Endothelial cell of umbilical vein (primary cell): Measurements from ENCODE around the gene EXOC6B. TPM values are rescaled to one million over a fixed set of nuclear protein-coding genes. Genes with fewer than 3 reads are reported as not detected.
A peak's percentile ranks its signal among the peaks of the same experiment; 100 is the strongest.

Source experiments
- BruUV-seq: library from RNA; stranded (reverse); fragments of 400-500 nt; replicated peaks from 2 replicates; lab custom pipeline; 2021; lab: Mats Ljungman, UMichigan
- CTCF ChIA-PET: fragments of 300-600, 350-600 bp; sonication (Branson Sonifier 250); formaldehyde crosslinking; loops from one replicate; lab custom pipeline; 2021; ENCODE audit warnings: antibody characterized with exemption, inconsistent platforms; lab: Charles Lee
- POLR2A ChIA-PET: fragments of 300-600, 350-600 bp; sonication (Branson Sonifier 250); formaldehyde crosslinking; loops from one replicate; lab custom pipeline; 2021; ENCODE audit warnings: antibody characterized with exemption, inconsistent platforms; lab: Charles Lee
- DNase-seq: peaks from one replicate; pipeline ENCODE4 v3.0.0-alpha.2; 2011; ENCODE audit warnings: low read depth, low spot score
- FAIRE-seq: peaks from 2 replicates; lab custom pipeline; 2011; peaks lifted over from hg19 to GRCh38; lab: Jason Lieb, UNC
- H2AFZ ChIP-seq: 2 replicates; pipeline ENCODE4 v1.6.0; 2012; ENCODE audit warnings: low read depth, low read length, control low read depth, inconsistent platforms
- H3K27ac ChIP-seq: 2 replicates; pipeline ENCODE4 v1.5.1; 2011; ENCODE audit warnings: low read depth, mild to moderate bottlenecking, control low read depth, low read length, moderate library complexity; ENCODE audit not compliant: insufficient read depth
- H3K27me3 ChIP-seq, 2 experiments: 2 replicates each; pipeline versions ENCODE4 v1.6.0 to v1.6.1; 2011; ENCODE audit warnings: low read length in 2 of 2, mixed read lengths in 1 of 2; ENCODE audit not compliant: control insufficient read depth in 2 of 2, insufficient read depth in 2 of 2
- H3K36me3 ChIP-seq, 2 experiments: 2 replicates in 1 of 2; 3 replicates in 1 of 2; pipeline ENCODE4 v1.5.1; 2011; ENCODE audit warnings: low read length in 2 of 2, mild to moderate bottlenecking in 1 of 2, moderate library complexity in 1 of 2; ENCODE audit not compliant: control insufficient read depth in 2 of 2, insufficient read depth in 2 of 2; ENCODE audit errors: extremely low read depth in 1 of 2
- H3K4me1 ChIP-seq: 3 replicates; pipeline ENCODE4 v1.5.1; 2011; ENCODE audit warnings: mild to moderate bottlenecking, low read length; ENCODE audit not compliant: control insufficient read depth, insufficient read depth; ENCODE audit errors: extremely low read depth
- H3K4me2 ChIP-seq: 2 replicates; pipeline ENCODE4 v1.6.1; 2011; ENCODE audit warnings: low read length, control low read depth, mixed read lengths; ENCODE audit not compliant: insufficient read depth
- H3K4me3 ChIP-seq, 3 experiments: fragments of 200-600 bp in 1 of 3; sonication (generic), shearing (Covaris generic) in 1 of 3; replicated peaks in 1 of 3; 2 replicates each; pipeline ENCODE4 v1.5.1; 2011 to 2016; ENCODE audit warnings: control low read depth in 3 of 3, low read length in 3 of 3, mild to moderate bottlenecking in 2 of 3, inconsistent platforms in 1 of 3, low read depth in 1 of 3, moderate library complexity in 1 of 3; ENCODE audit not compliant: insufficient read depth in 1 of 3
- H3K79me2 ChIP-seq: 2 replicates; pipeline ENCODE4 v1.6.0; 2012; ENCODE audit warnings: low read length, inconsistent platforms; ENCODE audit not compliant: control insufficient read depth, insufficient read depth
- H3K9ac ChIP-seq: replicated peaks from 2 replicates; pipeline ENCODE3; 2011; ENCODE audit warnings: low read length, control low read depth; ENCODE audit not compliant: insufficient read depth; ENCODE audit errors: extremely low read depth
- H3K9me1 ChIP-seq: replicated peaks from 3 replicates; pipeline ENCODE4 v1.6.0; 2011; ENCODE audit warnings: mild to moderate bottlenecking, low read length; ENCODE audit not compliant: control insufficient read depth, insufficient read depth; ENCODE audit errors: extremely low read depth
- H3K9me3 ChIP-seq: replicated peaks from 2 replicates; pipeline ENCODE4 v1.5.1; 2012; ENCODE audit warnings: low read length, inconsistent platforms; ENCODE audit not compliant: control insufficient read depth, insufficient read depth
- H4K20me1 ChIP-seq: replicated peaks from 2 replicates; pipeline ENCODE3; 2011; ENCODE audit warnings: mild to moderate bottlenecking, low read length; ENCODE audit not compliant: control insufficient read depth, insufficient read depth; ENCODE audit errors: extremely low read depth
- EZH2 ChIP-seq: IDR thresholded peaks from 2 replicates; pipeline ENCODE4 v1.6.1; 2012; ENCODE audit warnings: borderline replicate concordance, low read depth, mild to moderate bottlenecking, moderate library complexity, low read length, inconsistent platforms; ENCODE audit not compliant: severe bottlenecking
- FOS ChIP-seq: IDR thresholded peaks from 2 replicates; pipeline ENCODE4 v1.6.1; 2011; ENCODE audit warnings: mild to moderate bottlenecking, low read length, moderate library complexity, borderline replicate concordance; ENCODE audit not compliant: insufficient read depth
- GATA2 ChIP-seq: IDR thresholded peaks from 2 replicates; pipeline ENCODE4 v1.7.0; 2011; ENCODE audit warnings: low read depth, mild to moderate bottlenecking, moderate library complexity, mixed read lengths, low read length; ENCODE audit not compliant: insufficient read length, insufficient read depth
- JUN ChIP-seq: IDR thresholded peaks from 2 replicates; pipeline ENCODE4 v1.6.1; 2011; ENCODE audit warnings: borderline replicate concordance, low read depth; ENCODE audit not compliant: insufficient read length, insufficient read depth
- MYC ChIP-seq: IDR thresholded peaks from one replicate; pipeline ENCODE4 v1.6.1; 2011; ENCODE audit warnings: mild to moderate bottlenecking, low read depth, low read length
- POLR2A ChIP-seq: IDR thresholded peaks from 2 replicates; pipeline ENCODE4 v1.6.1; 2012; ENCODE audit warnings: low read depth, mild to moderate bottlenecking, control low read depth, low read length
- POLR2AphosphoS5 ChIP-seq: IDR thresholded peaks from 2 replicates; pipeline ENCODE4 v1.6.1; 2012; ENCODE audit warnings: low read depth, mild to moderate bottlenecking, control low read depth, low read length, moderate library complexity; ENCODE audit not compliant: insufficient read depth
- dilution Hi-C: fragments of 300-500 bp; cut with MboI; formaldehyde crosslinking; loops from one replicate; pipeline ENCODE4 v1.15.0; 2019; ENCODE audit warnings: low sequenced_read_pairs; ENCODE audit not compliant: extremely low pct_ligation_motif_present
- intact Hi-C: fragments of 100-400 bp; cut with micrococcal nuclease; formaldehyde crosslinking; loops from one replicate; pipeline ENCODE4 v1.10.0; 2022
- polyA plus RNA-seq, 4 experiments: library from polyadenylated mRNA; depleted of rRNA in 3 of 4; stranded (reverse) in 3 of 4; unstranded in 1 of 4; fragments of >200 nt; gene quantifications; 2 replicates each; pipeline versions ENCODE4 v1.2.1 to v1.2.3, GENCODE V29; 2011 to 2012; ENCODE audit warnings: missing spikeins in 1 of 4
- total RNA-seq: library from RNA; stranded (reverse); gene quantifications from 2 replicates; pipeline ENCODE4 v1.2.3, GENCODE V29; 2021
- TF ChIP-seq, protein P1 (sequence below): IDR thresholded peaks from 2 replicates; pipeline ENCODE4 v1.6.1; 2011; ENCODE audit not compliant: insufficient read depth, insufficient read length
- TF ChIP-seq, protein P2 (sequence below), 2 donors: IDR thresholded peaks; 1 replicate in 1 of 2; 2 replicates in 1 of 2; pipeline ENCODE4 v1.5.1; 2011; ENCODE audit warnings: low read length in 2 of 2, mild to moderate bottlenecking in 2 of 2, moderate library complexity in 2 of 2, control low read depth in 1 of 2, inconsistent platforms in 1 of 2, low read depth in 1 of 2; ENCODE audit not compliant: insufficient read depth in 1 of 2; ENCODE audit errors: extremely low read depth in 1 of 2

The EXOC6B gene
- total and polyA plus RNA-seq, 2 donors (not counting 3 experiments of a cell fraction or from before 2014, with no cell fraction given): 10.8 to 34.8 TPM

DNA sequence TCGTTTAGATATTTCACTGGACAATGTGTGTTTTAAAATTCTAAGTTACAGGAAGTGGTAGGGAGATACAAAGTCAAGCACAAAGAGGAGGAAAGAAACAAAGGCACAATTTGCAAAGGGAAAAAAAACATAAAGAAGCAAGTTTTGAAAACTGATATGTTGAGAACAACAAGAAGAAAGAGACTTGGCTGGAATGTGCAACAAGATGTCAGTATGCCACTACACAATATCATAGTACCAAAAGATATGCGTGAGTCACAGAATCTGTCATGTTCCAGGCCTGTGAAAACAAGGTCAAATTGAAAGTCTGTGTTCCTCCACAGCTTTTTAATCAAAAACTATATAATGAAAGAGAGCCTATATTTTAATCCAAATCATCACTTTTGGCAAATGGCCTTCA lies 12.0 kb downstream of the EXOC6B start:
- Histone ChIP-seq H3K9me3 (no peaks in the 10 kb centered on the region), H3K9me1 (no peaks in the 10 kb centered on the region), H3K79me2 (peaks cover 12% of the 10 kb centered on the region), H3K4me3 (no peak overlapping the region), H3K27me3 (no peaks in the 10 kb centered on the region), H3K9ac (no peak overlapping the region), H4K20me1 (peaks cover 2% of the 10 kb centered on the region), H3K27ac (peak overlapping the region; percentile 12), H3K4me1 (peaks cover 7% of the 10 kb centered on the region), H2AFZ (no peak overlapping the region), H3K36me3 (no peaks in the 10 kb centered on the region), H3K4me2 (peak overlapping the region; percentile 55)
- FAIRE-seq (no peak), DNase-seq (peak; percentile 50)
- intact Hi-C loops (loop anchor here (5.0 kb wide), 1 partner anchor 48 kb away; no protein-coding TSS in a partner anchor), dilution Hi-C loops (no loop called here)
- ChIA-PET POLR2A (no interaction called here), CTCF (interaction anchor here (0.7 to 2.2 kb wide), 4 partner anchors 9 to 49 kb away, joined by 3 to 9 read pairs (median 8); no protein-coding TSS in a partner anchor)
- no TSS peak for BruUV-seq
- TF ChIP-seq POLR2A (no peak), FOS (peak; percentile 43)

- POLR2A ChIA-PET: no interaction called here
- Histone ChIP-seq H3K27ac (no peak overlapping the region), H2AFZ (no peak overlapping the region), H3K4me3 (no peak overlapping the region), H3K4me2 (no peak overlapping the region), H3K79me2 (peaks cover 7% of the 10 kb centered on the region), H3K9ac (no peak overlapping the region), H3K9me1 (no peaks in the 10 kb centered on the region), H4K20me1 (peaks cover 2% of the 10 kb centered on the region), H3K9me3 (no peaks in the 10 kb centered on the region), H3K36me3 (no peaks in the 10 kb centered on the region), H3K4me1 (peaks cover 7% of the 10 kb centered on the region), H3K27me3 (no peaks in the 10 kb centered on the region)
- CTCF ChIA-PET: interaction anchor here (0.6 to 1.3 kb wide), 2 partner anchors 10 to 16 kb away, joined by 3 read pairs; no protein-coding TSS in a partner anchor
- no TSS peak for BruUV-seq
- dilution Hi-C loops (no loop called here), intact Hi-C loops (loop anchor here (5.0 kb wide), 1 partner anchor 52 kb away; no protein-coding TSS in a partner anchor)
- FAIRE-seq: no peak
- TF ChIP-seq JUN: no peak
- no peak for TF ChIP-seq EZH2
- no peak for TF ChIP-seq POLR2AphosphoS5
- TF ChIP-seq, protein P1, sequence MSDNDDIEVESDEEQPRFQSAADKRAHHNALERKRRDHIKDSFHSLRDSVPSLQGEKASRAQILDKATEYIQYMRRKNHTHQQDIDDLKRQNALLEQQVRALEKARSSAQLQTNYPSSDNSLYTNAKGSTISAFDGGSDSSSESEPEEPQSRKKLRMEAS: no peak
- no peak for TF ChIP-seq GATA2
- TF ChIP-seq MYC: no peak
- TF ChIP-seq, protein P2, sequence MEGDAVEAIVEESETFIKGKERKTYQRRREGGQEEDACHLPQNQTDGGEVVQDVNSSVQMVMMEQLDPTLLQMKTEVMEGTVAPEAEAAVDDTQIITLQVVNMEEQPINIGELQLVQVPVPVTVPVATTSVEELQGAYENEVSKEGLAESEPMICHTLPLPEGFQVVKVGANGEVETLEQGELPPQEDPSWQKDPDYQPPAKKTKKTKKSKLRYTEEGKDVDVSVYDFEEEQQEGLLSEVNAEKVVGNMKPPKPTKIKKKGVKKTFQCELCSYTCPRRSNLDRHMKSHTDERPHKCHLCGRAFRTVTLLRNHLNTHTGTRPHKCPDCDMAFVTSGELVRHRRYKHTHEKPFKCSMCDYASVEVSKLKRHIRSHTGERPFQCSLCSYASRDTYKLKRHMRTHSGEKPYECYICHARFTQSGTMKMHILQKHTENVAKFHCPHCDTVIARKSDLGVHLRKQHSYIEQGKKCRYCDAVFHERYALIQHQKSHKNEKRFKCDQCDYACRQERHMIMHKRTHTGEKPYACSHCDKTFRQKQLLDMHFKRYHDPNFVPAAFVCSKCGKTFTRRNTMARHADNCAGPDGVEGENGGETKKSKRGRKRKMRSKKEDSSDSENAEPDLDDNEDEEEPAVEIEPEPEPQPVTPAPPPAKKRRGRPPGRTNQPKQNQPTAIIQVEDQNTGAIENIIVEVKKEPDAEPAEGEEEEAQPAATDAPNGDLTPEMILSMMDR (IDR thresholded peaks at IDR 0.05; ENCODE audit: extremely low read depth in 1 of 2, insufficient read depth in 1 of 2, low read depth in 1 of 2, low read length in 2 of 2): no peak
- no peak for TF ChIP-seq FOS
- TF ChIP-seq POLR2A: no peak
- DNase-seq: no peak
Observed at GRCh38 chr2:72810165-72810564, 15.7 kb downstream of the EXOC6B start.
